Dendritic cell treated with granulocyte-macrophage colony-stimulating factor and Interleukin-4, amounts not matched to agents 40 ng/mL and 50 ng/mL, for 4 days (primary cell): ENCODE data around the gene TNFAIP1.

Experiments used
- H3K27ac Mint-ChIP-seq: one replicate; pipeline ENCODE4 v1.8.0; 2022; ENCODE audit warnings: mild to moderate bottlenecking, mixed read lengths
- H3K27me3 Mint-ChIP-seq: one replicate; pipeline ENCODE4 v1.8.0; 2022; ENCODE audit warnings: mild to moderate bottlenecking, mixed read lengths
- H3K36me3 Mint-ChIP-seq: one replicate; pipeline ENCODE4 v1.8.0; 2022; ENCODE audit warnings: low read depth, mixed read lengths
- H3K4me1 Mint-ChIP-seq: one replicate; pipeline ENCODE4 v1.8.0; 2022; ENCODE audit warnings: low read depth, mixed read lengths
- H3K4me3 Mint-ChIP-seq: one replicate; pipeline ENCODE4 v1.8.0; 2022; ENCODE audit warnings: mild to moderate bottlenecking, moderate library complexity, mixed read lengths
- H3K9me3 Mint-ChIP-seq: one replicate; pipeline ENCODE4 v1.8.0; 2022; ENCODE audit warnings: mixed read lengths
- intact Hi-C: fragments of 100-400 bp; cut with micrococcal nuclease; formaldehyde crosslinking; loops from one replicate; pipeline ENCODE4 v1.15.0; 2022

TNFAIP1 gene

GRCh38 chr17:28317966-28318758, 17.4 kb upstream of the TNFAIP1 start:
- H3K4me1 Mint-ChIP-seq: peaks cover 22% of the 10 kb centered on the region
- peak overlapping the region; percentile 96 for H3K4me3 Mint-ChIP-seq
- H3K36me3 Mint-ChIP-seq: peaks cover 7% of the 10 kb centered on the region
- H3K9me3 Mint-ChIP-seq: no peaks in the 10 kb centered on the region
- H3K27ac Mint-ChIP-seq: peak overlapping the region; percentile 83
- peaks cover 27% of the 10 kb centered on the region for H3K27me3 Mint-ChIP-seq
- intact Hi-C loops: no loop called here

GRCh38 chr17:28318759-28319597, 16.6 kb upstream of the TNFAIP1 start, which contains the start of gene TMEM97:
Gene TMEM97, plus strand, starts transcription at chr17:28319200. Its CDS starts 40 bp downstream, at chr17:28319240.
- Mint-ChIP-seq H3K9me3 (no peaks in the 10 kb centered on the region), H3K4me3 (peak within 1 kb of the TSS; percentile 96), H3K27ac (peak within 1 kb of the TSS; percentile 83), H3K36me3 (peaks cover 7% of the 10 kb centered on the region), H3K27me3 (peaks cover 23% of the 10 kb centered on the region), H3K4me1 (peaks cover 22% of the 10 kb centered on the region)
- intact Hi-C loops: loop anchor here (1.0 kb wide), 1 partner anchor 16 kb away; the partner anchor contains the start of genes IFT20 and TNFAIP1

- intact Hi-C loops: loop anchor here (1.0 kb wide), 1 partner anchor 16 kb away; the partner anchor contains the start of genes IFT20 and TNFAIP1
- H3K36me3 Mint-ChIP-seq: peaks cover 7% of the 10 kb centered on the region
- H3K9me3 Mint-ChIP-seq: no peaks in the 10 kb centered on the region
- H3K27ac Mint-ChIP-seq: peak overlapping the region; percentile 83
- H3K27me3 Mint-ChIP-seq: peaks cover 20% of the 10 kb centered on the region
- H3K4me1 Mint-ChIP-seq: peaks cover 22% of the 10 kb centered on the region
- H3K4me3 Mint-ChIP-seq: peak overlapping the region; percentile 96
Observed at GRCh38 chr17:28319598-28319935, 16.0 kb upstream of the TNFAIP1 start.

GRCh38 chr17:28320215-28321061, 15.1 kb upstream of the TNFAIP1 start:
- H3K36me3 Mint-ChIP-seq: peaks cover 7% of the 10 kb centered on the region
- peak overlapping the region; percentile 21 for H3K4me3 Mint-ChIP-seq
- no peak overlapping the region for H3K27ac Mint-ChIP-seq
- peaks cover 20% of the 10 kb centered on the region for H3K27me3 Mint-ChIP-seq
- no peaks in the 10 kb centered on the region for H3K9me3 Mint-ChIP-seq
- peaks cover 30% of the 10 kb centered on the region for H3K4me1 Mint-ChIP-seq
- intact Hi-C loops: no loop called here

GRCh38 chr17:28324267-28324745, 11.3 kb upstream of the TNFAIP1 start:
- Mint-ChIP-seq H3K36me3 (peaks cover 33% of the 10 kb centered on the region), H3K27ac (peak overlapping the region; percentile 22), H3K4me3 (no peak overlapping the region), H3K27me3 (no peaks in the 10 kb centered on the region), H3K9me3 (no peaks in the 10 kb centered on the region), H3K4me1 (peaks cover 25% of the 10 kb centered on the region)
- intact Hi-C loops: no loop called here

GRCh38 chr17:28324781-28325180, 10.8 kb upstream of the TNFAIP1 start:
- Mint-ChIP-seq H3K4me3 (no peak overlapping the region), H3K4me1 (peaks cover 20% of the 10 kb centered on the region), H3K36me3 (peaks cover 35% of the 10 kb centered on the region)

GRCh38 chr17:28325211-28325610, 10.3 kb upstream of the TNFAIP1 start:
- peak overlapping the region; percentile 22 for H3K27ac Mint-ChIP-seq

More at GRCh38 chr17:28324781-28325180, 10.8 kb upstream of the TNFAIP1 start:
- peak overlapping the region; percentile 22 for H3K27ac Mint-ChIP-seq
- H3K9me3 Mint-ChIP-seq: no peaks in the 10 kb centered on the region
- intact Hi-C loops: no loop called here
- H3K27me3 Mint-ChIP-seq: no peaks in the 10 kb centered on the region

GRCh38 chr17:28326114-28326513, 9.4 kb upstream of the TNFAIP1 start:
- Mint-ChIP-seq H3K36me3 (peaks cover 48% of the 10 kb centered on the region), H3K4me1 (peaks cover 15% of the 10 kb centered on the region), H3K27me3 (no peaks in the 10 kb centered on the region), H3K27ac (no peak overlapping the region), H3K4me3 (no peak overlapping the region), H3K9me3 (no peaks in the 10 kb centered on the region)
- intact Hi-C loops: no loop called here

More at GRCh38 chr17:28325211-28325610, 10.3 kb upstream of the TNFAIP1 start:
- Mint-ChIP-seq H3K27me3 (no peaks in the 10 kb centered on the region), H3K4me1 (peaks cover 16% of the 10 kb centered on the region), H3K4me3 (no peak overlapping the region), H3K9me3 (no peaks in the 10 kb centered on the region), H3K36me3 (peaks cover 39% of the 10 kb centered on the region)
- intact Hi-C loops: no loop called here

GRCh38 chr17:28327031-28327607, 8.4 kb upstream of the TNFAIP1 start:
- no peak overlapping the region for H3K4me3 Mint-ChIP-seq

GRCh38 chr17:28327709-28328108, 7.9 kb upstream of the TNFAIP1 start:
- intact Hi-C loops: no loop called here
- Mint-ChIP-seq H3K36me3 (peaks cover 61% of the 10 kb centered on the region), H3K27me3 (no peaks in the 10 kb centered on the region), H3K9me3 (no peaks in the 10 kb centered on the region), H3K4me3 (no peak overlapping the region), H3K4me1 (peaks cover 20% of the 10 kb centered on the region), H3K27ac (no peak overlapping the region)

More at GRCh38 chr17:28327031-28327607, 8.4 kb upstream of the TNFAIP1 start:
- Mint-ChIP-seq H3K27me3 (no peaks in the 10 kb centered on the region), H3K9me3 (no peaks in the 10 kb centered on the region), H3K27ac (no peak overlapping the region), H3K36me3 (peaks cover 58% of the 10 kb centered on the region), H3K4me1 (peaks cover 16% of the 10 kb centered on the region)
- intact Hi-C loops: no loop called here

- H3K36me3 Mint-ChIP-seq: peaks cover 61% of the 10 kb centered on the region
- no peaks in the 10 kb centered on the region for H3K9me3 Mint-ChIP-seq
- H3K4me1 Mint-ChIP-seq: peaks cover 26% of the 10 kb centered on the region
- H3K27ac Mint-ChIP-seq: no peak overlapping the region
- intact Hi-C loops: no loop called here
- H3K4me3 Mint-ChIP-seq: no peak overlapping the region
- no peaks in the 10 kb centered on the region for H3K27me3 Mint-ChIP-seq
Observed at GRCh38 chr17:28328325-28328724, 7.2 kb upstream of the TNFAIP1 start.

GRCh38 chr17:28330671-28331070, 4.9 kb upstream of the TNFAIP1 start:
- Mint-ChIP-seq H3K4me3 (no peak overlapping the region), H3K4me1 (peaks cover 33% of the 10 kb centered on the region), H3K9me3 (no peaks in the 10 kb centered on the region), H3K27ac (no peak overlapping the region), H3K36me3 (peaks cover 72% of the 10 kb centered on the region), H3K27me3 (no peaks in the 10 kb centered on the region)
- intact Hi-C loops: no loop called here

- H3K4me3 Mint-ChIP-seq: no peak overlapping the region
Observed at GRCh38 chr17:28331891-28332420, 3.6 kb upstream of the TNFAIP1 start.

More at GRCh38 chr17:28331891-28332420, 3.6 kb upstream of the TNFAIP1 start:
- no peaks in the 10 kb centered on the region for H3K9me3 Mint-ChIP-seq
- H3K36me3 Mint-ChIP-seq: peaks cover 69% of the 10 kb centered on the region
- intact Hi-C loops: no loop called here
- peaks cover 36% of the 10 kb centered on the region for H3K4me1 Mint-ChIP-seq
- no peaks in the 10 kb centered on the region for H3K27me3 Mint-ChIP-seq
- no peak overlapping the region for H3K27ac Mint-ChIP-seq
